ENCODE data around the gene TMEM121.

The TMEM121 gene

GRCh38 chr14:105505101-105505500 is 21.3 kb upstream of the TMEM121 start:
- H3K4me3 ChIP-seq (ENCODE audit: low read depth, low read length) = no peak overlapping the region
- no peak for DNase-seq (ENCODE audit: low read depth)
- TF ChIP-seq CTCF (IDR thresholded peaks at IDR 0.05; ENCODE audit: low read depth, low read length, missing control alignments) = no peak

GRCh38 chr14:105507247-105507646 is 19.1 kb upstream of the TMEM121 start:
- TF ChIP-seq CTCF (IDR thresholded peaks at IDR 0.05; ENCODE audit: low read depth, low read length, missing control alignments) = no peak
- DNase-seq (ENCODE audit: low read depth) = no peak
- H3K4me3 ChIP-seq (ENCODE audit: low read depth, low read length) = no peak overlapping the region

- no peak overlapping the region for H3K4me3 ChIP-seq (ENCODE audit: low read depth, low read length)
- no peak for TF ChIP-seq CTCF (IDR thresholded peaks at IDR 0.05; ENCODE audit: low read depth, low read length, missing control alignments)
- no peak for DNase-seq (ENCODE audit: low read depth)
Observed at GRCh38 chr14:105508069-105508468, 18.3 kb upstream of the TMEM121 start.

GRCh38 chr14:105508601-105509000 is 17.8 kb upstream of the TMEM121 start:
- TF ChIP-seq CTCF (IDR thresholded peaks at IDR 0.05; ENCODE audit: low read depth, low read length, missing control alignments) = no peak
- DNase-seq (ENCODE audit: low read depth) = no peak
- no peak overlapping the region for H3K4me3 ChIP-seq (ENCODE audit: low read depth, low read length)

GRCh38 chr14:105517096-105517495 is 9.3 kb upstream of the TMEM121 start:
- H3K4me3 ChIP-seq (ENCODE audit: low read depth, low read length) = no peak overlapping the region
- no peak for DNase-seq (ENCODE audit: low read depth)
- TF ChIP-seq CTCF (IDR thresholded peaks at IDR 0.05; ENCODE audit: low read depth, low read length, missing control alignments) = no peak

GRCh38 chr14:105519946-105520698 is 6.3 kb upstream of the TMEM121 start:
- no peak overlapping the region for H3K4me3 ChIP-seq (ENCODE audit: low read depth, low read length)
- TF ChIP-seq CTCF (IDR thresholded peaks at IDR 0.05; ENCODE audit: low read depth, low read length, missing control alignments) = no peak

GRCh38 chr14:105525326-105525725 is 1.1 kb upstream of the TMEM121 start:
- H3K4me3 ChIP-seq (ENCODE audit: low read depth, low read length) = no peak overlapping the region
- no peak for TF ChIP-seq CTCF (IDR thresholded peaks at IDR 0.05; ENCODE audit: low read depth, low read length, missing control alignments)
- no peak for DNase-seq (ENCODE audit: low read depth)

More at GRCh38 chr14:105519946-105520698, 6.3 kb upstream of the TMEM121 start:
- DNase-seq (ENCODE audit: low read depth) = no peak

Data from GM12864 (cell line).